ELF-1 (cell line): ENCODE results near the gene TEX29.
A peak's percentile ranks its signal among the peaks of the same experiment; 100 is the strongest.

ENCODE experiments used
- DNase-seq: peaks from one replicate; pipeline ENCODE4 v3.0.0-alpha.2; 2016; ENCODE audit warnings: low read depth, low spot score

Gene TEX29

GRCh38 chr13:111291908-111292307 is 28.5 kb upstream of the TEX29 start:
- DNase-seq, result no peak

GRCh38 chr13:111292710-111293485 is 27.5 kb upstream of the TEX29 start:
- DNase-seq, result no peak

DNA sequence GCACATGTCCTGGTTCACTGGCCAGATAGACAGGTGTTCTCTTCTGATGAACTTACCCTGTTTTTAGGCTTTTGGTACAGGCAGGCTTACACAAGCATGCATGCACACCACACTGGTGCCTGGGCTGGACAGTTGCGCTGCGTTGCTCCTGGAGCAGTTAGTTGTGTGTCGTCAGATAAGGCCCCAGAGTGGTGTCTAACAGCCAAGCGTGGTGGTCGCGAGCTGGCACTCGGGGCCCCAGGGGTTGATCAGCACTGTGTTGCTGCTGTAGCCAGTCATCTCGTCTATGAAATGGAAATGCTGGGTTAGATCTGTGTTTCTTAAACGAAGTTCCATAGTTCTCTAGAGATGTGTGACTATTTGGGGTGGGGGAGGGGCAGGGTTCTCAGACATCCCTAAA is 24.6 kb upstream of the TEX29 start:
- no peak for DNase-seq

- no peak for DNase-seq
Measured at GRCh38 chr13:111296417-111296816, 24.0 kb upstream of the TEX29 start.

- DNase-seq, result no peak
Measured at GRCh38 chr13:111298214-111298975, 22.0 kb upstream of the TEX29 start.

DNA sequence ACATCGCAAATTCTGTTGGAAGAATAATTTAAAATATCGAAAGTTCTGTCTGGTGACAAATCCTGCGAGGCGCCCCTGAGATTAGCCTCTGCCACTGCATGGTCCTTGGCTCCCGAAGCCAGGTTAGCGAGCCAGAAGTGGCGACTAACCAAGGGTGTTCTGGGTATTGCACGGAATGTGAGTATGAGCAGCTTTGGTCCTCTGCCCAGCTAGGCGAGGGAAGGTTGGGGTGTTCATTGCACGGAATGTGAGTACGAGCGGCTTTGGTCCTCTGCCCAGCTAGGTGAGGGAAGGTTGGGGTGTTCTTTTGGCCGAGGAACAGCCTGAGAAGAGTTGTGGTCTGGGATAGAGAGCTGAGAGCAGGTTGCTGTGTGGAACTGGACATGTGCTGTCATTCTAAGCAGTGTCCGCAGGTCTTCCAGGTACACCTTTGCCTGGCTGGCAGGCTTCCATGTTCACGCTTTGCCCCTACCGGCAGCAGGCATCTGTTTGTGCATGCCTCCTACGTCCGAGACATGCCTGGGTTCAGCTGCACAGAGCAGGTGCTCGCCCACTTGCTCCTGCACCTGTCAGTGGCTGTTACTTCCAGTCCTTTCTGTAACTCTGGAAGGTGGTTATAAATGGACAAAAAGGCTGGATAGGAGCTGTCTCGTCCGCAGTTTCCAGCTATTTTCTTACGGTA is 18.3 kb upstream of the TEX29 start:
- no peak for DNase-seq

DNA sequence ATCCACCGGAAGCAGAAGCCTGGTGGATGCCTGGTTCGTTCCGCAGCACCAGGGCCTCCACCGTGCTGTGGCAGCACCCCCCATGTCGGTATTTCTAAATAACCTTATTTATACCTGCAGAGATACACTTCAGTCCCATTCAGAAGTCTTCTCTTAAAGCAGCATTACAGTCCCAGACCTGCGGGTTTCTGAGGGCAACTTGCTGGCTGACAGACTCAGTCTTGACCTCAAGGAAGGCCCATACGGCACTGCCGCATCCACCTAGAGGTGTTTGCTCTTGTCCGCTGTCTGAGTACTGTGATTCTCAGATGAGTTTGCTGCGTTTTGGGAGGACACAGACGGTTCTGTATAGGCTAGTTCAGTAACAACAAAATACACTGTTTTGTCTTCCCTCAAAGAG is 16.9 kb upstream of the TEX29 start:
- no peak for DNase-seq

- no peak for DNase-seq
Measured at GRCh38 chr13:111304041-111304544, 16.3 kb upstream of the TEX29 start.

DNA sequence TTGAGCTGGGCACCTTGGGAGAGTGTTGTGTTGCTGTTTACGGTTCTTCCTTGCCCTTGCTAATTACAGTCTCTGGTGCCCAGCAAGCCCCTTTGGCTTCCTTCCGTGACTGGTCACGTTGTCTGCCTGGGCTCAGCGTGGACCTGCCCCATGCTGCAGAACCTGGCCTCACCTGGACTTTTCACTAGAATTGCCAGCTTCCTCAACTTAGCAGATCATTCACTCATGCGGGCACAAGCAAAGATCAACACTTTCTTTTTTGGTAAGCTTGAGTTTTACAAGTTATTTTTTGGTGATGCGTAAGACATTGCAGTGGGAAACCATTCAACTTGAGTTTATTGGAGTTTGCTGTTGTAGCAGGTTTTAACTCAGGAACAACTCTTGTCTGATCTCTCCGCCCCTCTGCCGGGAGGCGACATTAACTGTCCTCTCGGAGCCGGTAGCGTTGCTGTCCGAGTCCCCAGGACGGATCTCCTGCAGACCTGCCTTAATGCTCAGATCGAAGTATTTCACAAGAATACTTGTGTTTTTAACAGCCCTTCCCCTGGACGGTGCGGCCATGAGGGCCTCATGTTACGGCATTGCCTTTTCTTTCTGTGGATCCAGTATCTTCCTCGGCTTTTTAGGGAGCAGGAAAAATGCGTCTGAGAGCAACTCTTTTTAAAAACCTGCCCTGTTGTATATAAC is 15.7 kb upstream of the TEX29 start:
- DNase-seq, result no peak

DNA sequence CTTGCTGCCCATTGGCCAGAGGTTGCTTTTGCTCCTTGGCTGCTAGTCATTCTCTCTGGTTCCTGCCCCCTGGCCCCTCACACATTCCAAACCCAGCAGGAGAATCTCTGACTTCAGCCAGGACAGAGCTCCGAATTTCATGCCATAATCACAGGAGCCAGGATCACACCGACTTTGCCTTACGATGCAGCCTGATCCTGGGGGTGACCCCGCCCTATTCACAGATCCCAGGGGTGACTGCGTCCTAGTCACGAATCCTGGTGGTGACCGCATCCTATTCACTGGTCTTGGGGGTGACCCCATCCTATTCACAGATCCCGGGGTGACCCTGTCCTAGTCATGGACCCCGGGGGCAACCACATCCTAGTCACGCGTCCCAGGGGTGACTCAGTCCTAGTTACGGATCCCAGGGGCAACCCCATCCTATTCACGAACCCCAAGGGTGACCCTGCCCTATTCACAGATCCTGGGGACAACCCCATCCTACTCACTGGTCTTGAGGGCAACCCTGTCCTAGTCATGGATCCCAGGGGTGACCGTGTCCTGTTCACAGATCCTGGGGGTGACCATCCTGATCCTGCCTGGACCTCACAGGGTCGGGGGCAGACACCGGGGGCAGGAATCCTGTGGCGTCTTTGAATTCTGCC is 7.4 kb upstream of the TEX29 start:
- DNase-seq, result peak; percentile 10

DNA sequence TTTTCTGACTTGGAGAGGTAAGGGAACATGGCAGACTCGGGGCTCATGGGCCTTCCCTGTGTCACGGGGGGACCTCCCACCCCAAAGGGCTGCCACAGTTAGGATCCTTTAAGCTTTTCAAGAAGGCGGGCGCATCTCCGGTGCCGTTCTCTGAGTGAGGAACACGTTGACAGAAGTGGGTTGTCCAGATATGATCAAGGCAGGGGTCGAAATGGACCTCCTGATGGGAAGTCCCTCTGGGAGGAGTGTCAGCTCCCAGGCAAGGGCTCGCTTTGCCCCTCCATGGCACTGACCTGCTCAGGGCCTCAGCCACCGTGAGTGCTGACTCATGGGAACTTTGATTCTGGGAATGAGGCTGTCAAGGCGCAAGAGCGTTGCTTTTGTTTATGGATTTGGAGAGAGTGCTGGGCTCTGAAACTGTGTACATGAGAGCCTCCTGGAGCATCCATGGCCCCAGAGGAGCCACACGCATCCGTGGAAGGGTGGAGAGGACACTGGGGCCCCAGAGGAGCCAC is 6.5 kb upstream of the TEX29 start:
- DNase-seq, result no peak

- no peak for DNase-seq
Measured at GRCh38 chr13:111314852-111315251, 5.6 kb upstream of the TEX29 start.

GRCh38 chr13:111315347-111315995 is 5.0 kb upstream of the TEX29 start:
- DNase-seq, result peak; percentile 25

DNA sequence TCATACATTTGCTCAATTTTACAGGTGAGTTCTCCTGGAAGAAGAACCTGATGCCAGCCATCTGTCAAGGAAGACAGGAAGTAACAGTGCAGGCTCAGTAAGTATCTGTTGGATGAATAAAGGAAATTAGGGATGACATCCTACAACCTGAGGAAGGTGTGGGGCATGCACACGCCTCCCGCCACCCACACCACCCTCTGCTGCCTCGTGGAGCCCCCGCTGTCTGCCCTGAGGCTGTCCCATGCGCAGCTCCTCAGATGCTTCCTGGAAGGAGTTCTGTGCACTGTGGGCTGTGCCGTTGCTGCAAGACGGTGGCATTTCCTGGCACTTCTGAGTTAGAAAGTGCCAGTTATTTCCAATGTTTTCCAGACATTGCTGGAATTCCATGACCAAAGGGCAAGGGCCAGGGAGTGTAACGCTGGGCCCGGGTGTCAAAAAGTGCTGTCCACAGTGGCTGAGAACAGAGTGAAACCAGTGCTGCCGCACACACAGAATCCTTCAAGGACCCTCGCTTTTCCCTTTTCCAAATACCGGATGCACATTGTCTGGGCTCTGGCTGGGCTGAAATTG is 4.2 kb upstream of the TEX29 start:
- DNase-seq, result no peak

DNA sequence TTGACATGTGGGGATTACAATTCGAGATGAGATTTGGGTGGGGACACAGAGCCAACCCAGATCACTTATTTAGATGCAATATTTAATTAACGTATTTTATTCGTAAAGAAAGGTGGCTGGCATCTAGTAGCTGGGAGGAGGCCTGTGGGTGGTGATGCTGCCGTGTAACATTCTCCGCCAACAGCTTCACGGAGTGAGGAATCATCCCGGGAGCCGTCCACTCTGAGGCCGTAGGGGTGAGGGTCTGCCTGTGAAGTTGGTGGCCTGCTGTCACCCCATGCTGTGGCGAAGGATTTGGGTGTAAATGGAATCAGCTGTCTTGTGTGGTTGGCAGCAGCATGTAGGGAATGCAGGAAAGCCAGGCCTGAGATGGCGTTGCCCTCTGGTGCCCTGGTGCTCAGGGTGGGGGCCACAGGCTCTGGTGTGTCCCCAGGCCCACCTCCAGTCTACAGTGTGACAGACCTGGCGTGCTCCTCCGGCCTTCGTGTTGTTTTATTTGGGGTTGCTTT is 3.3 kb upstream of the TEX29 start:
- no peak for DNase-seq

DNA sequence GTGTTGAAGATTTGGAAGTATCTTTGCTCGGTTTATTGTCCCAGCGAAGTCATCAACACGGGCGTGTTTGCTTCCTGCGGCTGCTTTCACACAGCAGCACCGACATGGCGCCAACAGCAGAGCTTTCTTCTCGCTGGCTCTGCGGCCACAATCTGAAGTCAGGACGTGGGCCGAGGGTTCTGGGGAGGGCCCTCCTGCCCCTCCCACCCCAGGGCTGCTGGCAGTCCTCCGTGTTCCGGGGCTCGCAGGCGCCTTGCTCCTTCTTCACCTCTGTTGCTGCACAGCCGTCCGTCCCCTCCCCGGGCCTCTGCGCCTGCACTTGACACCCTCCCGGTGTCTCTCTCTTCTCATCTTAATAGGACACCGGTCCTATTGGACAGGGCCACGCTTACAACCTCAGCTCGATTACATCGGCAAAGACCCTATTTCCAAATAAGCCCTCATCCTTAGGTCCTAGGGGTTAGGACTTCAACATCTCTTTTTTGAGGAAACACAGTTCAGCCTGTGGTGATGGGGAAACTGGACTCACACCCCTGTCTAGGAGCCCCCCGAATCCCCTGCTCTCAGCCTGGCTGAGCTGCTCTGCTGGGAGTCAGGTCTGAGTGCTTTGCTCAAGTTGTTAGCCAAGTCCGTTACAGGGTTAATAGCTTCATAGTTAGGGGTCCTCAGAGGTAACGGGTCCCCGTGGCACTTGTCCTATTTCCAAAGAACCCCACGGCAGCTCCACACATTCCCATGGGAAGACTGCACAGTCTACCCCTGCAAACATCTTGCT is 2.7 kb upstream of the TEX29 start:
- no peak for DNase-seq

- DNase-seq, result no peak
Measured at GRCh38 chr13:111318386-111318785, 2.1 kb upstream of the TEX29 start.

GRCh38 chr13:111319521-111319920 is 921 bp upstream of the TEX29 start:
- no peak for DNase-seq
